Activated naive CD8-positive, alpha-beta T cell treated with anti-CD3 and anti-CD28 coated beads, Interleukin-2, amount 50 U/mL, for 16 hours (primary cell): ENCODE data around the gene DUSP10.

ENCODE experiments used
- DNase-seq: peaks from one replicate; pipeline ENCODE4 v3.0.0-alpha.2; 2020; ENCODE audit warnings: low read depth, low spot score

The DUSP10 gene

GRCh38 chr1:221714227-221715152 is 27.4 kb downstream of the DUSP10 start:
- DNase-seq = no peak

GRCh38 chr1:221712776-221713431 is 29.0 kb downstream of the DUSP10 start:
- DNase-seq = peak; percentile 4

- no peak for DNase-seq
These were observed 29.6 kb downstream of the DUSP10 start for GRCh38 chr1:221712198-221712684.

GRCh38 chr1:221711656-221712055 is 30.2 kb downstream of the DUSP10 start:
- DNase-seq = no peak

- no peak for DNase-seq
These were observed 30.8 kb downstream of the DUSP10 start for GRCh38 chr1:221711063-221711577.

GRCh38 chr1:221709854-221710253 is 32.0 kb downstream of the DUSP10 start:
- no peak for DNase-seq

GRCh38 chr1:221708987-221709386 is 32.9 kb downstream of the DUSP10 start:
- no peak for DNase-seq

- DNase-seq = no peak
These were observed 33.8 kb downstream of the DUSP10 start for GRCh38 chr1:221708076-221708571.

- no peak for DNase-seq
These were observed 34.9 kb downstream of the DUSP10 start for GRCh38 chr1:221706876-221707582.

- no peak for DNase-seq
These were observed 35.7 kb downstream of the DUSP10 start for GRCh38 chr1:221706191-221706590.

GRCh38 chr1:221704306-221704705 is 37.6 kb downstream of the DUSP10 start:
- DNase-seq = no peak

GRCh38 chr1:221701570-221702186 is 40.2 kb downstream of the DUSP10 start:
- no peak for DNase-seq

GRCh38 chr1:221700948-221701347 is 40.9 kb downstream of the DUSP10 start:
- DNase-seq = no peak

- no peak for DNase-seq
These were observed 41.4 kb downstream of the DUSP10 start for GRCh38 chr1:221700536-221700935.

GRCh38 chr1:221699978-221700519 is 41.8 kb downstream of the DUSP10 start:
- DNase-seq = no peak

- DNase-seq = no peak
These were observed 42.3 kb downstream of the DUSP10 start for GRCh38 chr1:221699577-221699976.

GRCh38 chr1:221698579-221699349 is 43.1 kb downstream of the DUSP10 start:
- DNase-seq = no peak

- no peak for DNase-seq
These were observed 43.9 kb downstream of the DUSP10 start for GRCh38 chr1:221697923-221698425.

- DNase-seq = no peak
These were observed 45.0 kb downstream of the DUSP10 start for GRCh38 chr1:221696718-221697461.
